Fibroblast of lung (primary cell): ENCODE results near the gene SALL2. TPM values are rescaled to one million over a fixed set of nuclear protein-coding genes. Genes with fewer than 3 reads are reported as not detected.

Source experiments
- DNase-seq, 2 donors: peaks; one replicate each; pipeline versions ENCODE4 v3.0.0 to v3.0.0-alpha.2; 2010; ENCODE audit warnings: low read depth in 2 of 2
- H2AFZ ChIP-seq: 2 replicates; pipeline ENCODE4 v1.5.1; 2012; ENCODE audit warnings: low read length, control low read depth, inconsistent platforms
- H3K27ac ChIP-seq: 2 replicates; pipeline ENCODE4 v1.5.1; 2011; ENCODE audit warnings: low read length, control low read depth; ENCODE audit not compliant: insufficient read depth
- H3K27me3 ChIP-seq: 2 replicates; pipeline ENCODE4 v1.5.1; 2011; ENCODE audit warnings: mild to moderate bottlenecking, low read length; ENCODE audit not compliant: control insufficient read depth, insufficient read depth
- H3K36me3 ChIP-seq: 2 replicates; pipeline ENCODE4 v1.5.1; 2011; ENCODE audit warnings: low read length; ENCODE audit not compliant: control insufficient read depth, insufficient read depth
- H3K4me1 ChIP-seq: 2 replicates; pipeline ENCODE4 v1.5.1; 2011; ENCODE audit warnings: low read length; ENCODE audit not compliant: control insufficient read depth, insufficient read depth; ENCODE audit errors: extremely low read depth
- H3K4me2 ChIP-seq: 2 replicates; pipeline ENCODE4 v1.5.1; 2011; ENCODE audit warnings: low read length, control low read depth; ENCODE audit not compliant: insufficient read depth; ENCODE audit errors: extremely low read depth
- H3K4me3 ChIP-seq, 4 experiments: fragments of 200-600 bp in 1 of 4; sonication (generic) in 1 of 4; replicated peaks in 1 of 4; 2 replicates each; pipeline ENCODE4 v1.5.1; 2011 to 2016; ENCODE audit warnings: low read length in 4 of 4, low read depth in 3 of 4, mild to moderate bottlenecking in 3 of 4, control low read depth in 2 of 4, inconsistent platforms in 1 of 4, mixed read lengths in 1 of 4; ENCODE audit not compliant: insufficient read depth in 1 of 4; ENCODE audit errors: control extremely low read depth in 1 of 4
- H3K79me2 ChIP-seq: 2 replicates; pipeline ENCODE4 v1.5.1; 2012; ENCODE audit warnings: mild to moderate bottlenecking, low read length, inconsistent platforms; ENCODE audit not compliant: control insufficient read depth, insufficient read depth
- H3K9ac ChIP-seq: 2 replicates; pipeline ENCODE4 v1.5.1; 2011; ENCODE audit warnings: mild to moderate bottlenecking, low read length, control low read depth; ENCODE audit not compliant: insufficient read depth
- H3K9me3 ChIP-seq: 2 replicates; pipeline ENCODE4 v1.5.1; 2012; ENCODE audit warnings: low read depth, low read length; ENCODE audit not compliant: control insufficient read depth, insufficient read depth
- H4K20me1 ChIP-seq: 2 replicates; pipeline ENCODE4 v1.5.1; 2011; ENCODE audit warnings: low read length; ENCODE audit not compliant: control insufficient read depth, insufficient read depth; ENCODE audit errors: extremely low read depth
- CTCF ChIP-seq, 2 donors: IDR thresholded peaks in 1 of 2; conservative IDR thresholded peaks in 1 of 2; 1 replicate in 1 of 2; 2 replicates in 1 of 2; pipeline ENCODE4 v1.5.1; 2011 to 2012; ENCODE audit warnings: low read length in 2 of 2, control low read depth in 1 of 2, inconsistent platforms in 1 of 2, low read depth in 1 of 2, mild to moderate bottlenecking in 1 of 2
- EZH2 ChIP-seq: IDR thresholded peaks from 2 replicates; pipeline ENCODE4 v1.5.1; 2012; ENCODE audit warnings: low read length, control low read depth, mild to moderate bottlenecking; ENCODE audit errors: missing control alignments
- polyA plus RNA-seq, 2 donors: library from polyadenylated mRNA; depleted of rRNA in 1 of 2; stranded (reverse) in 1 of 2; unstranded in 1 of 2; fragments of >200 nt; gene quantifications; 2 replicates each; pipeline ENCODE4 v1.2.1, GENCODE V29; 2011 to 2012; ENCODE audit warnings: missing spikeins in 1 of 2
- total RNA-seq: library from RNA; depleted of rRNA; stranded (reverse); fragments of >200 nt; gene quantifications from 2 replicates; pipeline ENCODE4 v1.2.1, GENCODE V29; 2014

Gene SALL2
- total and polyA plus RNA-seq, 2 donors (not counting 1 experiment from before 2014, with no cell fraction given) = 3.5 to 3.9 TPM

DNA sequence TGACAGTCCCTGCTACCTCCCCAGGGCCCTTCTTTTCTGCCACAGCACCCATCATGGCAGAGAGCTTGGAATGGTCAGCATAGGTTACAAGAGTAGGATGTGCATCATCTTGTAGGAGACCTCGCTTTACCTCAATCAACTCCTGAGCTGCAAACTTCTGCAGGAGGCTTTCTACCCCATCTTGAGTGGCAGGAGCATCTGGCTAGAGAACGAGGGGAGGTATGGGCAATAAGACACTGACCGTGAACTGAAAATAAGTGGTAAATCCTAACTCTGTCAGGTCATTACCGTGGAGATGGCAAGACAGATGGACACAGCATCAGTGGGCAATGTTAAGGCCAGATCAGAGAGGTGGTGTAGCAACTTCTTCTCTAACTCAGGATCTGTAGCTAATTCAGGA, 22.8 kb downstream of the SALL2 start:
- no peak for DNase-seq
- H3K79me2 ChIP-seq = peaks cover 26% of the 10 kb centered on the region
- no peak overlapping the region for H3K4me3 ChIP-seq
- peaks cover 18% of the 10 kb centered on the region for H3K36me3 ChIP-seq
- no peak overlapping the region for H3K4me2 ChIP-seq
- H2AFZ ChIP-seq = no peak overlapping the region
- no peaks in the 10 kb centered on the region for H3K9me3 ChIP-seq
- H3K27me3 ChIP-seq = no peaks in the 10 kb centered on the region
- H4K20me1 ChIP-seq = no peaks in the 10 kb centered on the region
- H3K4me1 ChIP-seq = no peaks in the 10 kb centered on the region
- no peak overlapping the region for H3K27ac ChIP-seq
- no peak overlapping the region for H3K9ac ChIP-seq
- TF ChIP-seq CTCF (conservative IDR thresholded peaks at IDR 0.05 in 1 of 2, IDR thresholded peaks at IDR 0.05 in 1 of 2; ENCODE audit: low read depth in 1 of 2, low read length in 2 of 2) (no peak), EZH2 (no peak)

DNA sequence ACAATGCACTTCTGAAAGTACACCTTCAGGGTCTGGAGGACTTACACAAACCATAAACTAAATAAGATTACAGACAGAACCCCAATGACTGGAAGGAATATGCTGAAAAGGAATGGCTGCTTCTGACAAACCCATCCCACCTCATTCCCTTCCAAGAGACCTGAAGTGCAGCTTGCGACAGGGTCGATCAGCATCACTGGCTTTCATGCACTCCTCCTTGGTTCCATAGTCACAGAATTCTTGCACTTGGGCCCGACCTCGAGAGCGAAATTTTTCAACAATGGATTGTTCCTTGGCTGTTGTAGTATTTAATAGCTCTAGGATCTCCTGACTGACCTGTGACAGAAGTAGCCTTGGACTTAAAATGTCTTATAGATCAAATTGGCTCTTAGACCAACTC, 24.6 kb downstream of the SALL2 start:
- Histone ChIP-seq H3K4me1 (no peaks in the 10 kb centered on the region), H4K20me1 (no peaks in the 10 kb centered on the region), H3K27ac (no peak overlapping the region), H2AFZ (no peak overlapping the region), H3K4me3 (no peak overlapping the region), H3K27me3 (no peaks in the 10 kb centered on the region), H3K9ac (no peak overlapping the region), H3K4me2 (no peak overlapping the region), H3K36me3 (peaks cover 18% of the 10 kb centered on the region), H3K79me2 (peaks cover 11% of the 10 kb centered on the region), H3K9me3 (no peaks in the 10 kb centered on the region)
- no peak for DNase-seq
- no peak for TF ChIP-seq CTCF (conservative IDR thresholded peaks at IDR 0.05 in 1 of 2, IDR thresholded peaks at IDR 0.05 in 1 of 2; ENCODE audit: low read depth in 1 of 2, low read length in 2 of 2)

DNA sequence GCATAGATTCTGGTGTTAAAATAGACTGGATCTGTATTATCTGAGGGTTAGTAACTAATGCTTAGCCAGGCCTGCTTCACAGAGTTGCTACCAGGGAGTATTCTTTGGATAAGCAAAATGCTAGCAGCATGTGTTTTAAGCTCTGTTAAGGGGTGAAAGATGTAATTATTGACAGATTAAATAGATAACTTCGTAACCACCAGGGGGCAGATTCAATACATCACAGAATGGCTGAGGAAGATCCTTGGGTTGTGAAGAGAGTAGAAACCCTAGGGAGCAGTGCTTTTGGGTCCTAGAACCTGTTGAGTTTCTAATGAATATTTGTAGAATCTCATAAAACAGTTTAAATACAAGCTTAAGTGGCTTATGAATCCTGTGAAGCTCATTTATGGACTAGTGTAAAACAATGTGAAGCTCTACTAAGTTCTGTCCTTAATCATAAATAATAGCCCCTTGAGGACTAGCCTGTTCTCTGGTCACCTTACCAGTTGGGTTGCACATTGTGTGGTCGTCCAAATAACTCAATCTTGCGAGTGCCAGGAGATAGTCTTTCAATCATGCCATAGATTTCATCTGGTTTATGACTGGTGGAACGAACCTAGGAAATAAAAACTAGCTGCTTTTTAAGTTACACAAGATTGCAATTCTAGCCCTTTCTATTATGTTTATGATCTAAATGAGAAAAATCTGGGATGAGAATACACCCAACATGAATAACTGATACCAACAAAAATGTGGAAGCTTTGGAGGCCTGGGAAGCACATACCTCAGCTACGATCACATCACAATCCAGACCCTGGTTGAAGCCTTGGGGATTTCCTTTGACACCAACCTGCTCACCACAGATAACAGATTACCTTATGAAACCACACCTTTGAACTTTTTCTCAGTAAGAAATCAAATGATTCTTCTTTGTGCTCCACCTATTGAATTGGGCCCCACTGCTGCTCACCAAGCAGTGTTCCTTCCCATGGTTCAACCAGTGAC, 27.3 kb downstream of the SALL2 start:
- Histone ChIP-seq H3K27ac (peak overlapping the region; percentile 32), H3K36me3 (peaks cover 23% of the 10 kb centered on the region), H3K27me3 (no peaks in the 10 kb centered on the region), H3K79me2 (peaks cover 6% of the 10 kb centered on the region), H2AFZ (no peak overlapping the region), H3K9ac (no peak overlapping the region), H3K4me3 (no peak overlapping the region), H3K9me3 (no peaks in the 10 kb centered on the region), H3K4me1 (no peaks in the 10 kb centered on the region), H4K20me1 (no peaks in the 10 kb centered on the region), H3K4me2 (no peak overlapping the region)
- TF ChIP-seq EZH2 (no peak), CTCF (conservative IDR thresholded peaks at IDR 0.05 in 1 of 2, IDR thresholded peaks at IDR 0.05 in 1 of 2; ENCODE audit: low read depth in 1 of 2, low read length in 2 of 2) (peak; percentile 41 to 57)
- DNase-seq = peak; percentile 28 to 65
